ENCODE data around the gene SSTR4. TPM values are rescaled to one million over a fixed set of nuclear protein-coding genes. Genes with fewer than 3 reads are reported as not detected.

The SSTR4 gene
- total RNA-seq, 1 experiment from 2014 or later: not detected

DNA sequence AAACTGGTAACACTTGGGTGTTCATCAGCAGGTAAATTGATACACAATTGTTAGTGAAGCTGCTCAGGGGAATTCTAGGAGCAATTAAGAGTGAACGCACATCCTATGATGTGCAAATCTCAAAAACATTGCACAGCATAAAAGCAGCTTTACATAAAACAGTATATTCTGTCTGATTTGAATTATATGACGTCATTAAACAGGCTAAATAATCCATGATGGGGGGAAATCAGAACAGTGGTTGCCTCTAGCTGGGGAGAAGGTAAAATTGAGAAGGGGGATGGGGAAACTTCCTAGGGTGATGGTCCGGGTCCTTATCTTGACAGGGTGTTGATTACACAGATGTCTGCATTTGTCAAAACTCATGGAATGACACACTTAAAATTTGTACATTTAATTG lies 31.7 kb downstream of the SSTR4 start:
- DNase-seq (ENCODE audit: unreplicated experiment): no peak
- ChIA-PET CTCF (interaction anchor here (0.6 to 2.0 kb wide), 3 partner anchors 12 to 300 kb away, joined by 3 to 4 read pairs (median 4); no protein-coding TSS in a partner anchor), POLR2A (interaction anchor here (0.7 kb wide), 1 partner anchor 17 kb away, joined by 3 read pairs; no protein-coding TSS in a partner anchor)
- no peaks in the 10 kb centered on the region for H3K9me3 Mint-ChIP-seq (ENCODE audit: unreplicated experiment)
- H3K27ac Mint-ChIP-seq (ENCODE audit: low read depth, unreplicated experiment): no peak overlapping the region
- no peaks in the 10 kb centered on the region for H3K4me1 Mint-ChIP-seq (ENCODE audit: insufficient read depth, unreplicated experiment)
- no peaks in the 10 kb centered on the region for H3K27me3 Mint-ChIP-seq (ENCODE audit: insufficient read depth, unreplicated experiment)
- H3K4me3 Mint-ChIP-seq (ENCODE audit: unreplicated experiment): no peak overlapping the region
- intact Hi-C loops (cut with micrococcal nuclease): no loop called here
- no peaks in the 10 kb centered on the region for H3K36me3 Mint-ChIP-seq (ENCODE audit: insufficient read depth, unreplicated experiment)
- TF ChIP-seq, protein P1, sequence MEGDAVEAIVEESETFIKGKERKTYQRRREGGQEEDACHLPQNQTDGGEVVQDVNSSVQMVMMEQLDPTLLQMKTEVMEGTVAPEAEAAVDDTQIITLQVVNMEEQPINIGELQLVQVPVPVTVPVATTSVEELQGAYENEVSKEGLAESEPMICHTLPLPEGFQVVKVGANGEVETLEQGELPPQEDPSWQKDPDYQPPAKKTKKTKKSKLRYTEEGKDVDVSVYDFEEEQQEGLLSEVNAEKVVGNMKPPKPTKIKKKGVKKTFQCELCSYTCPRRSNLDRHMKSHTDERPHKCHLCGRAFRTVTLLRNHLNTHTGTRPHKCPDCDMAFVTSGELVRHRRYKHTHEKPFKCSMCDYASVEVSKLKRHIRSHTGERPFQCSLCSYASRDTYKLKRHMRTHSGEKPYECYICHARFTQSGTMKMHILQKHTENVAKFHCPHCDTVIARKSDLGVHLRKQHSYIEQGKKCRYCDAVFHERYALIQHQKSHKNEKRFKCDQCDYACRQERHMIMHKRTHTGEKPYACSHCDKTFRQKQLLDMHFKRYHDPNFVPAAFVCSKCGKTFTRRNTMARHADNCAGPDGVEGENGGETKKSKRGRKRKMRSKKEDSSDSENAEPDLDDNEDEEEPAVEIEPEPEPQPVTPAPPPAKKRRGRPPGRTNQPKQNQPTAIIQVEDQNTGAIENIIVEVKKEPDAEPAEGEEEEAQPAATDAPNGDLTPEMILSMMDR (IDR thresholded peaks at IDR 0.05; ENCODE audit: unreplicated experiment): no peak
- no TSS peak for BruUV-seq (replicated peaks)

DNA sequence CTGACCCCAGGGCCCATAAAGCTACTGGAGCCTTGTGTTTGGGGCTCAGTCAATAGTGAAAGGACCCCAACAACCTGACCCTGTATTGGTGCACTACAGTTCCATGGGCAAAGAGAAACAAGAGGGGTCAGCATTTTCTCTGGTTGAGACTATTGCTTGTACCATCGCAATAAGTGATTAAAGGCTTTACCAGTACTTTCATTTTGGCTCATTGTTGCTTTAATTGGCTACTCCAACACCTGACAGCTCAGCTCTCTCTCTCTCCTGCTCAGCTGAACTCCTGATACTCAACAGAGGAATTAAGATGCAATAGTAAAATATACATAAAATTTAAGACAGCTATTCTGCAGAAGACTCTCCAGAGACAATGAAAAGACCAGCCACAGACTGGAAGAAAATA lies 33.2 kb downstream of the SSTR4 start:
- H3K4me1 Mint-ChIP-seq (ENCODE audit: insufficient read depth, unreplicated experiment): no peaks in the 10 kb centered on the region
- no peaks in the 10 kb centered on the region for H3K9me3 Mint-ChIP-seq (ENCODE audit: unreplicated experiment)
- TF ChIP-seq, protein P1 (IDR thresholded peaks at IDR 0.05; ENCODE audit: unreplicated experiment): no peak
- H3K4me3 Mint-ChIP-seq (ENCODE audit: unreplicated experiment): no peak overlapping the region
- no peaks in the 10 kb centered on the region for H3K36me3 Mint-ChIP-seq (ENCODE audit: insufficient read depth, unreplicated experiment)
- CTCF ChIA-PET: interaction anchor here (0.8 to 2.0 kb wide), 4 partner anchors 8 to 132 kb away, joined by 4 to 7 read pairs (median 4); no protein-coding TSS in a partner anchor
- H3K27ac Mint-ChIP-seq (ENCODE audit: low read depth, unreplicated experiment): no peak overlapping the region
- POLR2A ChIA-PET: interaction anchor here (0.5 kb wide), 1 partner anchor 22 kb away, joined by 3 read pairs; no protein-coding TSS in a partner anchor
- no peak for DNase-seq (ENCODE audit: unreplicated experiment)
- BruUV-seq (replicated peaks): no TSS peak
- intact Hi-C loops (cut with micrococcal nuclease): no loop called here
- H3K27me3 Mint-ChIP-seq (ENCODE audit: insufficient read depth, unreplicated experiment): no peaks in the 10 kb centered on the region

DNA sequence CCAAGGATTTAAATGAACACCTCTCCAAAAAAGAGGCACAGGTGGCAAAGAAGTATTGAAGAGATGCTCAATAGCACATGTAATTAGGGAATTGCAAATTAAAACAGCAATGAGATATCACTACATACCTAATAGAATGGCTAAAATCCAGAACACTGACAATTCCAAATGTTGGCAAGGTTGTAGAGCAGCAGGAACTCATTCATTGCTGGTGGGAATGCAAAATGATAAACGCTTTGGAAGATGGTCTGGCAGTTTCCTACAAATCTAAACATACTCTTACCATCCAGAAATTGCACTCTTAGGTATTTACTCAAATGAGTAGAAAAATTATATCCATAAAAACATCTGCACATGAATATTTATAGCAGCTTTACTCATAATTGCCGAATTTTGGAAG lies 34.0 kb downstream of the SSTR4 start:
- intact Hi-C loops (cut with micrococcal nuclease): no loop called here

DNA sequence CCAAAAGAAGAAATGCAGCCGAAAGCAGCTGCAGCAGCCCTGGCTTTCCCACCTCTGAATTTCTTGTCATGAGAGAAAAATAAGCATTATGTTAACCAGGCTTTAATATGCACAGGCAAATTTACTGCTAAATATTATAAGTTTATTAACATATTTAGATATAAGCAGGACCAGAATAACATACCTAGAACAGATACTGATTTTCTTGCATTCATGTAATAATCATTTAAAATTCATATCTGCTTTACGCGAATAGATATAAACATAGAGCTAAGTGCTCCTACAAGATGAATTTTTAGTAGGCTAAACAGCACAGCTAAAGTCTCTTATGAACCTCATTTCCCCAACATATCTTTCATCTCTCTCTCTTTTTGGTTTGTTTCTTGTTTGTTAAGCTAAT lies 36.3 kb downstream of the SSTR4 start:
- Mint-ChIP-seq H3K4me1 (ENCODE audit: insufficient read depth, unreplicated experiment) (no peaks in the 10 kb centered on the region), H3K27me3 (ENCODE audit: insufficient read depth, unreplicated experiment) (no peaks in the 10 kb centered on the region), H3K27ac (ENCODE audit: low read depth, unreplicated experiment) (no peak overlapping the region), H3K4me3 (ENCODE audit: unreplicated experiment) (no peak overlapping the region), H3K9me3 (ENCODE audit: unreplicated experiment) (no peaks in the 10 kb centered on the region), H3K36me3 (ENCODE audit: insufficient read depth, unreplicated experiment) (no peaks in the 10 kb centered on the region)
- ChIA-PET CTCF (no interaction called here), POLR2A (interaction anchor here (0.6 to 1.1 kb wide), 3 partner anchors 9 to 290 kb away, joined by 3 read pairs; no protein-coding TSS in a partner anchor)
- TF ChIP-seq, protein P1 (IDR thresholded peaks at IDR 0.05; ENCODE audit: unreplicated experiment): no peak
- BruUV-seq (replicated peaks): no TSS peak
- DNase-seq (ENCODE audit: unreplicated experiment): no peak
- intact Hi-C loops (cut with micrococcal nuclease): no loop called here

More for the DNA sequence above, 34.0 kb downstream of the SSTR4 start:
- TF ChIP-seq, protein P1 (IDR thresholded peaks at IDR 0.05; ENCODE audit: unreplicated experiment): no peak
- no peaks in the 10 kb centered on the region for H3K9me3 Mint-ChIP-seq (ENCODE audit: unreplicated experiment)
- ChIA-PET CTCF (interaction anchor here (1.3 to 1.5 kb wide), 2 partner anchors 8 to 18 kb away, joined by 3 to 4 read pairs; no protein-coding TSS in a partner anchor), POLR2A (interaction anchor here (0.5 to 1.1 kb wide), 2 partner anchors 21 to 26 kb away, joined by 3 to 4 read pairs; no protein-coding TSS in a partner anchor)
- H3K36me3 Mint-ChIP-seq (ENCODE audit: insufficient read depth, unreplicated experiment): no peaks in the 10 kb centered on the region
- BruUV-seq (replicated peaks): no TSS peak
- H3K4me1 Mint-ChIP-seq (ENCODE audit: insufficient read depth, unreplicated experiment): no peaks in the 10 kb centered on the region
- no peak overlapping the region for H3K27ac Mint-ChIP-seq (ENCODE audit: low read depth, unreplicated experiment)
- no peaks in the 10 kb centered on the region for H3K27me3 Mint-ChIP-seq (ENCODE audit: insufficient read depth, unreplicated experiment)
- no peak for DNase-seq (ENCODE audit: unreplicated experiment)
- H3K4me3 Mint-ChIP-seq (ENCODE audit: unreplicated experiment): no peak overlapping the region
